Colonic mucosa (tissue), 4 donors: ENCODE results near the gene CHTOP. TPM values are rescaled to one million over a fixed set of nuclear protein-coding genes. Genes with fewer than 3 reads are reported as not detected.
"Not testable (repeated sequence)": the region's sequence is repeated elsewhere in the genome, so short reads cannot be mapped to it uniquely, and the experiment has no call there.

Experiments
- DNase-seq: peaks from one replicate; pipeline ENCODE4 v3.0.0-alpha.2; 2020
- H3K27ac ChIP-seq: fragments of 200-600 bp; one replicate; pipeline ENCODE4 v1.8.0; 2021
- H3K27me3 ChIP-seq: fragments of 200-600 bp; one replicate; pipeline ENCODE4 v1.8.0; 2021
- H3K36me3 ChIP-seq: fragments of 200-600 bp; one replicate; pipeline ENCODE4 v1.8.0; 2021
- H3K4me1 ChIP-seq: fragments of 200-600 bp; one replicate; pipeline ENCODE4 v1.8.0; 2021; ENCODE audit warnings: mild to moderate bottlenecking
- H3K4me3 ChIP-seq: fragments of 200-600 bp; one replicate; pipeline ENCODE4 v1.8.0; 2021
- H3K9ac ChIP-seq, 2 donors: one replicate each; pipeline ENCODE4 v1.7.0; 2013; ENCODE audit warnings: control low read depth in 2 of 2, low read depth in 2 of 2, low read length in 2 of 2
- H3K9me3 ChIP-seq: fragments of 200-600 bp; one replicate; pipeline ENCODE4 v1.8.0; 2021
- intact Hi-C: fragments of 100-400 bp; cut with DNase I; formaldehyde crosslinking; loops from one replicate; pipeline ENCODE4 v1.14.1; 2022
- total RNA-seq, 2 donors: library from RNA; stranded (reverse); fragmentation: NEBNext Ultra II Directional in 1 of 2; extraction: Animal tissue kit (Norgen Biotek cat#: 25700) in 1 of 2; gene quantifications; one replicate each; pipeline ENCODE4 v1.2.1, GENCODE V29; 2021
- TF ChIP-seq, protein P1 (sequence below): fragments of 200-600 bp; IDR thresholded peaks from one replicate; pipeline ENCODE4 v1.8.0; 2022; ENCODE audit warnings: antibody characterized with exemption, mild to moderate bottlenecking
- donor health status: healthy.
- donor health status: DM: no; HTN: no; CAD: no.
- donor health status: DM: no; HTN: no; CAD: no.

CHTOP gene
- total RNA-seq, 2 donors from 2014 or later: 51.3 to 88.6 TPM

DNA sequence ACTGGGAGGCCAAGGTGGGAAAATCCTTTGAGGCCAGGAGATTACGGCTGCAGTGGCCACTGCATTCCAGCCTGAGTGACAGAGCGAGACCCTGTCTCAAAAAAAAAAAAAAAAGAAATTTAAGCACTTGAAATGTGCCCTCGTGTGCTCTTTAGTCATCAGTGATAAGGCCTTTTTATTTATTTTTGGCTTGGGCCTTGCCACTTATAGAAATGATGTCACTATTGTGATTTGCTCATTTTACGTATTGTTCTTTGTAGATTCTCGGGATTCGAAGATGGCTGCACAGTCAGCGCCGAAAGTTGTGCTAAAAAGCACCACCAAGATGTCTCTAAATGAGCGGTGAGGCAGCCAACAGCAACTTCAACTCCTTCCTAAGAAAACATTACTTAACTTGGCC lies 2.4 kb downstream of the CHTOP start:
- intact Hi-C loops: no loop called here
- Histone ChIP-seq H3K36me3 (peaks cover 25% of the 10 kb centered on the region), H3K4me1 (peaks cover 5% of the 10 kb centered on the region)

DNA sequence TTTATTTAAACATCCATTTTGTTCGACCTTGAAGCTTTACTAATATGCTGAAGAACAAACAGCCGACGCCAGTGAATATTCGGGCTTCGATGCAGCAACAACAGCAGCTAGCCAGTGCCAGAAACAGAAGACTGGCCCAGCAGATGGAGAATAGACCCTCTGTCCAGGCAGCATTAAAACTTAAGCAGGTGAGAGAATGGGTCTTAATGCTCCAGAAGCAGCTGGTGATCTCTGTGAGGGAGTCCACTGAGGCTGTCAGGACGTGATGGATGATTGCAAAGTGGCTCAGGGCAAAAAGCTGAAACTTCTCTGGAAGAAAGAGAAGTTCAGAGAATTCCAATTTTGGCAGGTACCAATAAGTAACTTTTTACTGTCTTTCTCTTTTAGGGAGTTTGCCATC lies 4.4 kb downstream of the CHTOP start:
- Histone ChIP-seq H3K27me3 (no peaks in the 10 kb centered on the region), H3K4me3 (no peak overlapping the region), H3K9me3 (no peaks in the 10 kb centered on the region), H3K9ac (no peak overlapping the region), H3K4me1 (peaks cover 5% of the 10 kb centered on the region), H3K27ac (no peak overlapping the region), H3K36me3 (peaks cover 42% of the 10 kb centered on the region)
- intact Hi-C loops: no loop called here
- no peak for DNase-seq
- TF ChIP-seq, protein P1, sequence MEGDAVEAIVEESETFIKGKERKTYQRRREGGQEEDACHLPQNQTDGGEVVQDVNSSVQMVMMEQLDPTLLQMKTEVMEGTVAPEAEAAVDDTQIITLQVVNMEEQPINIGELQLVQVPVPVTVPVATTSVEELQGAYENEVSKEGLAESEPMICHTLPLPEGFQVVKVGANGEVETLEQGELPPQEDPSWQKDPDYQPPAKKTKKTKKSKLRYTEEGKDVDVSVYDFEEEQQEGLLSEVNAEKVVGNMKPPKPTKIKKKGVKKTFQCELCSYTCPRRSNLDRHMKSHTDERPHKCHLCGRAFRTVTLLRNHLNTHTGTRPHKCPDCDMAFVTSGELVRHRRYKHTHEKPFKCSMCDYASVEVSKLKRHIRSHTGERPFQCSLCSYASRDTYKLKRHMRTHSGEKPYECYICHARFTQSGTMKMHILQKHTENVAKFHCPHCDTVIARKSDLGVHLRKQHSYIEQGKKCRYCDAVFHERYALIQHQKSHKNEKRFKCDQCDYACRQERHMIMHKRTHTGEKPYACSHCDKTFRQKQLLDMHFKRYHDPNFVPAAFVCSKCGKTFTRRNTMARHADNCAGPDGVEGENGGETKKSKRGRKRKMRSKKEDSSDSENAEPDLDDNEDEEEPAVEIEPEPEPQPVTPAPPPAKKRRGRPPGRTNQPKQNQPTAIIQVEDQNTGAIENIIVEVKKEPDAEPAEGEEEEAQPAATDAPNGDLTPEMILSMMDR: no peak

More for the DNA sequence above, 2.4 kb downstream of the CHTOP start:
- Histone ChIP-seq H3K4me3 (no peak overlapping the region), H3K27ac (no peak overlapping the region), H3K9ac (no peak overlapping the region), H3K9me3 (no peaks in the 10 kb centered on the region), H3K27me3 (no peaks in the 10 kb centered on the region)
- DNase-seq: no peak
- TF ChIP-seq, protein P1: no peak

DNA sequence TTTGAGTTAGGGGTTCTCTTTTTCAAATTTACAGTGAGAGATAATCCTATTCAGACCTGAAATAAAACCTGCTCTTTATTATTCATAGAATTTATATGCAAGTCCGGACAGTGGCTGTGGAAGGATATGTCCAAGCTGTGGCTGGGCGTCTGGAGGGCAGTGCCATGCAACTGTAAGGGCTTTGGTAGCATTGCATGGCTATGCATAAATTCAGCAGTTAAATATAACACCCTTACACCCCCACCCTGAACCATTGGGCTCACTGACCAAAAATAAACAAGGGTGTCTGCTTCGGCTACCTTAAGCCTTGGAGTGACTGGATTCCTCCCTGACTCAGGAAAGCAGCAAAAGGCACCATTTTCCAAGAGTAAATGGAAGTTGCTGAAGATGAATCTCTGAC lies 5.4 kb downstream of the CHTOP start:
- TF ChIP-seq, protein P1: no peak
- H3K4me3 ChIP-seq: no peak overlapping the region
- no peak overlapping the region for H3K27ac ChIP-seq
- peaks cover 42% of the 10 kb centered on the region for H3K36me3 ChIP-seq
- H3K9me3 ChIP-seq: no peaks in the 10 kb centered on the region
- intact Hi-C loops: no loop called here
- H3K27me3 ChIP-seq: no peaks in the 10 kb centered on the region
- H3K4me1 ChIP-seq: peaks cover 5% of the 10 kb centered on the region
- H3K9ac ChIP-seq: no peak overlapping the region
- DNase-seq: no peak

DNA sequence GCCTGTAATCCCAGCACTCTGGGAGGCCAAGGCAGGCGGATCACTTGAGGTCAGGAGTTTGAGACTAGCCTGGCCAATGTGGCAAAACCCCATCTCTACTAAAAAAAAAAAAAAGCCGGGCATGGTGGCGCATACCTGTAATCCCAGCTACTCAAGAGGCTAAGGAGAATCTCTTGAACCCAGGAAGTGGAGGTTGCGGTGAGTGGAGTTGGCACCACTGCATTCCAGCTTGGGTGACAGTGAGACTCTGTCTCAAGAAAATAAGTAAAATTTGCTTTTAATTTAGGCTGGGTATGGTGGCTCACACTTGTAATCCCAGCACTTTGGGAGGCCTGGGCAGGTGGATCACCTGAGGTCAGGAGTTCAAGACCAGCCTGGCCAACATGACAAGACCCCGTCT lies 6.3 kb downstream of the CHTOP start:
- H3K9me3 ChIP-seq, DNase-seq, H3K27ac ChIP-seq, H3K9ac ChIP-seq, H3K27me3 ChIP-seq, H3K4me1 ChIP-seq, H3K4me3 ChIP-seq, intact Hi-C loops: not testable (repeated sequence)
- H3K36me3 ChIP-seq: peaks cover 48% of the 10 kb centered on the region

DNA sequence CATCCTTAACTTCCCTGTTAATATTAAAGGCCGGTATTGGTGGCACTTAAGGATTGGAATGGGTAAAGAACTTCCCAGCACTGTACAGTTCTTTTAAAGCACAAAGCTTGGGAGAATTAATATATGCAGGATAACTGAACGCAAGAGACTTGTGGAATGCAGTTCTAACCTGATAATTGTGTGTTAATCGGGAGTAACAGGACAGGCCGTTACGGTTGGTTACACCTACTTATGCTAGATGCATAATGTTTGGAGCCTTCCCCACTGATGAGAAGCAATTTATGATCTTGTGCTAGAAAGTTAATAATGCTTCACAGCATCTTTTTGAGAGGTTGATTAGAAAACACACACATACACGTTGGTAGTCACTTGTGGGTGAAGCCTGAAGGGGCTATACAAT lies 7.0 kb downstream of the CHTOP start:
- Histone ChIP-seq H3K4me3 (no peak overlapping the region), H3K9ac (no peak overlapping the region), H3K36me3 (peaks cover 48% of the 10 kb centered on the region), H3K27me3 (no peaks in the 10 kb centered on the region), H3K27ac (no peak overlapping the region), H3K4me1 (no peaks in the 10 kb centered on the region), H3K9me3 (no peaks in the 10 kb centered on the region)
- TF ChIP-seq, protein P1: no peak
- DNase-seq: no peak
- intact Hi-C loops: no loop called here

DNA sequence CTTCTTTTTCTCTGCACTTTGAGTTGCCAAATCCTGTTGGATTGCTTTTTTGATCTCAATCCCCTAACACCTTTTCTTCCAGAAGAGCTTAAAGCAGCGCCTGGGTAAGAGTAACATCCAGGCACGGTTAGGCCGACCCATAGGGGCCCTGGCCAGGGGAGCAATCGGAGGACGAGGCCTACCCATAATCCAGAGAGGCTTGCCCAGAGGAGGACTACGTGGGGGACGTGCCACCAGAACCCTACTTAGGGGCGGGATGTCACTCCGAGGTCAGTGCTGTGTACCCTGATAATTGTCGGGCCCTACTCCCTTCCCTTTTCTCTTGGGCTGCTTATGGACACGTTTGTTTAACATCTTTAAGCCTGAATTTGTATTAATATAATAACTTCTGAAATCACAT lies 8.3 kb downstream of the CHTOP start:
- DNase-seq: no peak
- H3K9ac ChIP-seq: no peak overlapping the region
- intact Hi-C loops: no loop called here
- H3K4me3 ChIP-seq: no peak overlapping the region
- TF ChIP-seq, protein P1: no peak
- H3K27me3 ChIP-seq: no peaks in the 10 kb centered on the region
- no peaks in the 10 kb centered on the region for H3K4me1 ChIP-seq
- no peak overlapping the region for H3K27ac ChIP-seq
- peaks cover 48% of the 10 kb centered on the region for H3K36me3 ChIP-seq
- no peaks in the 10 kb centered on the region for H3K9me3 ChIP-seq
